Uterus (tissue), 2 donors: Measurements from ENCODE around the gene CLTA.

Experiments
- POLR2A ChIP-seq, 2 donors: fragments of 450-650 bp; IDR thresholded peaks; one replicate each; pipeline ENCODE4 v1.6.1; 2016; ENCODE audit warnings: antibody characterized with exemption in 2 of 2, mild to moderate bottlenecking in 1 of 2, moderate library complexity in 1 of 2
- TF ChIP-seq, protein P1 (sequence below), 4 experiments: fragments of 200-600 bp in 2 of 4; fragments of 450-650 bp in 2 of 4; sonication (generic) in 2 of 4; IDR thresholded peaks; one replicate each; pipeline ENCODE4 v1.5.1; 2016 to 2019; ENCODE audit warnings: antibody characterized with exemption in 4 of 4, mild to moderate bottlenecking in 2 of 4, moderate library complexity in 1 of 4

DNA sequence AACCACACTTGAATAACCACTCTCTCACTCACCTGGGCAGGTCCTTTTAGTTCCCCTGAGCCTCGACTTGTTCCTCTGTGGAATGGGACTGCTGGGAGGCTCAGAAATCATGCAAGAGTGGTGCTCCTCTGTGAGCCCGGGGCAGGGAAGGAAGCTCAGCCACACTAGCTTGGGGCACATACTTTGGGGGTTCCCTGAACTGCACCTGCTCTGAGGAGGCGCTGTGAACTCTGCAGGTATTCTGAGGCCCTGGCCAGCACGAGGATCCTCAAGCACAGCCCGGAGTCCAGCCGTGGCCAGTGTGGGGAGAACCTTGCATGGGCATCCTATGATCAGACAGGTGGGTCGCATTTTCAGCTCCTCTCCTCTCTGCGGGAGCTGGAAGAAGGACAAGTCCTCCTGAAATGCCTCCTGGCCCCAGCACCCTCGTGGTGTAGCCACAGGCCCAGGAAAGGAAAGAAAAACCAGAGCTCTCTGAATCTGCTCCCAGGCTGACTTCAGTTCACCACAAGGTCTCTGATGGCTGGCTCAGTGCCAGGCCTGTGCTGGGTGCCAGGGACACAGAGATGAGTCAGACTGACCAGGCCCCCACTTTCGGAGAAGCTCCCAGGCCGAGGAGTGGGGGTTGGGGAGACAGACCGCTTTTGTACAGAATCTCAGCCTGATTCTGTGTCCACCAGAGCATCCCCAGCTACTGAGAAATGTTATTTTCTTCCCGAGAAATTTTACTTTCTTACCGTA, 42.2 kb upstream of the CLTA start:
- TF ChIP-seq, protein P1, sequence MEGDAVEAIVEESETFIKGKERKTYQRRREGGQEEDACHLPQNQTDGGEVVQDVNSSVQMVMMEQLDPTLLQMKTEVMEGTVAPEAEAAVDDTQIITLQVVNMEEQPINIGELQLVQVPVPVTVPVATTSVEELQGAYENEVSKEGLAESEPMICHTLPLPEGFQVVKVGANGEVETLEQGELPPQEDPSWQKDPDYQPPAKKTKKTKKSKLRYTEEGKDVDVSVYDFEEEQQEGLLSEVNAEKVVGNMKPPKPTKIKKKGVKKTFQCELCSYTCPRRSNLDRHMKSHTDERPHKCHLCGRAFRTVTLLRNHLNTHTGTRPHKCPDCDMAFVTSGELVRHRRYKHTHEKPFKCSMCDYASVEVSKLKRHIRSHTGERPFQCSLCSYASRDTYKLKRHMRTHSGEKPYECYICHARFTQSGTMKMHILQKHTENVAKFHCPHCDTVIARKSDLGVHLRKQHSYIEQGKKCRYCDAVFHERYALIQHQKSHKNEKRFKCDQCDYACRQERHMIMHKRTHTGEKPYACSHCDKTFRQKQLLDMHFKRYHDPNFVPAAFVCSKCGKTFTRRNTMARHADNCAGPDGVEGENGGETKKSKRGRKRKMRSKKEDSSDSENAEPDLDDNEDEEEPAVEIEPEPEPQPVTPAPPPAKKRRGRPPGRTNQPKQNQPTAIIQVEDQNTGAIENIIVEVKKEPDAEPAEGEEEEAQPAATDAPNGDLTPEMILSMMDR (IDR thresholded peaks at IDR 0.05) = no peak
- TF ChIP-seq POLR2A (IDR thresholded peaks at IDR 0.05) = peak in 1 of 2 donors; percentile 16
